22Rv1 (cell line): ENCODE data around the gene GRIK1.

Experiments
- H3K27ac ChIP-seq: fragments of 450-650 bp; 2 replicates; pipeline ENCODE4 v1.5.1; 2017
- ZFX ChIP-seq: fragments of 450-650 bp; IDR thresholded peaks from 2 replicates; pipeline ENCODE4 v1.6.1; 2017; ENCODE audit warnings: antibody characterized with exemption, borderline replicate concordance
- TF ChIP-seq, protein P1 (sequence below): fragments of 450-650 bp; IDR thresholded peaks from 2 replicates; pipeline ENCODE4 v1.5.1; 2017; ENCODE audit warnings: mild to moderate bottlenecking

Gene GRIK1

DNA sequence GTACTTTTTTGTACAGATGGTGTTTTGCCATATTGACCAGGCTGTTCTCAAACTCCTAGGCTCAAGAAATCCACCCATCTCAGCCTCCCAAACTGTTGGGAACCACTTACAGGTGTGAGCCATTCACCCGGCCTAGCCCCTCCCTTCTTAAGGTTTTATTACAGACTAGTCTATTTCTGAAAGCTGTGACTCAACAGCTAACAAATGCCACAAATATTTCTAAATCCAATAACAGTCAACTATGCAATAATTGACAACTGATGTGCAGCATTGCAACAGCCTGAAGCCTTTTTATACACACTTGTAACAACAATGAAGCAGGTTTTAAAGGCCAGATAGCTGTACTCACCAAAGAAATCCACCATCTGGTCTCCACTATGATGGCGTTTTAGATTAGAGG is 51.4 kb downstream of the GRIK1 start:
- no peak overlapping the region for H3K27ac ChIP-seq
- TF ChIP-seq ZFX, result no peak
- TF ChIP-seq, protein P1, sequence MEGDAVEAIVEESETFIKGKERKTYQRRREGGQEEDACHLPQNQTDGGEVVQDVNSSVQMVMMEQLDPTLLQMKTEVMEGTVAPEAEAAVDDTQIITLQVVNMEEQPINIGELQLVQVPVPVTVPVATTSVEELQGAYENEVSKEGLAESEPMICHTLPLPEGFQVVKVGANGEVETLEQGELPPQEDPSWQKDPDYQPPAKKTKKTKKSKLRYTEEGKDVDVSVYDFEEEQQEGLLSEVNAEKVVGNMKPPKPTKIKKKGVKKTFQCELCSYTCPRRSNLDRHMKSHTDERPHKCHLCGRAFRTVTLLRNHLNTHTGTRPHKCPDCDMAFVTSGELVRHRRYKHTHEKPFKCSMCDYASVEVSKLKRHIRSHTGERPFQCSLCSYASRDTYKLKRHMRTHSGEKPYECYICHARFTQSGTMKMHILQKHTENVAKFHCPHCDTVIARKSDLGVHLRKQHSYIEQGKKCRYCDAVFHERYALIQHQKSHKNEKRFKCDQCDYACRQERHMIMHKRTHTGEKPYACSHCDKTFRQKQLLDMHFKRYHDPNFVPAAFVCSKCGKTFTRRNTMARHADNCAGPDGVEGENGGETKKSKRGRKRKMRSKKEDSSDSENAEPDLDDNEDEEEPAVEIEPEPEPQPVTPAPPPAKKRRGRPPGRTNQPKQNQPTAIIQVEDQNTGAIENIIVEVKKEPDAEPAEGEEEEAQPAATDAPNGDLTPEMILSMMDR, result no peak

DNA sequence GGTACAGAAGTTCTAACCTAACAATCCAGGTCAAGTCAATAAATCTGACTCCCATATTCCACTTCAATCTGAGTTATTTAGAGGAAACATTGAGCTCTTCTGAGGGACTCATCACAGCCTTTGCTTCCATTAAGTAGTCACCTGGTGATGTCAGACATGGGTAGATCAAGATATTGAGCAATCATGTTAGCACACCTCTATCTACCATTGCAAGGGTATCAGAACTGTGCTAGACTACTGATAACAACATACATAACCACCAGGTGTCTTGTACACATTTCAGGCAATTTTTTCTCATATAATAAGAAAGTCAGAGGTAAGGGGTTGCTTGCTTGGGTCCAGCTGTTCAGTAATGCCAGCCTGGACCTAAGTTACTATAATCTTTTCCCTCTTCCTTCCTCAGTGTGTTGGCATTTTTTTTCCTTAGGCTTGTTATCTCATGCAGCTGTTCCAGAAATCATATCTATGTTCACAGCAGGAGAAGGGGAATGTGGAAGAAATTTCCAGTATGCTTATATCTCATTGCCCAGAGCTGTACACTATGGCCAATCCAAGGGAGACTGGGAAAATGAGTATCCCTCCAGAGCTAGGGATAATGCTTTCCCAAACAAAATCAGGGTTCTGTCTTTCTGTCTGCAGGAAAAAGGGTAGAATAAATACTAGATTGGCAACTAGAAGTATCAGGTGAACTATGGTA is 52.3 kb downstream of the GRIK1 start:
- no peak for TF ChIP-seq ZFX
- TF ChIP-seq, protein P1, result no peak
- H3K27ac ChIP-seq, result no peak overlapping the region

DNA sequence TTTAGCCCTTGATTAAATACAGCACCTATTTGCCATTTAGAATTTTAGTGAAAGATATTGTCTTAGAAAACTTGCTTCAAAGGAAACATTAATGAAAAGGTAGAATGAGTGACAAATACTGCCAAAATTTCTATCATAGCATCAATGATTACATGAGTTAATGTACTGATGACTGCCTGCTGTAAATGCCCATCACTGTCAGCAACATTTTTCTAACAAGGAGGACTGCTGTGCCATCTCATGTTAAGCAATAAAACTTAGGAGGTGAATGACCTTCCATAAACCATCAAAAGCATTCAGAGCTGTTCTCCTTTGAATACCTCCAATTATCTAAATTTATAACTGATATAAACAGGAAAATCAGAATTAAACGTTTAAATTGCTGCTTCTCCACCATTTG is 54.3 kb downstream of the GRIK1 start:
- H3K27ac ChIP-seq, result no peak overlapping the region
- TF ChIP-seq ZFX, result no peak
- TF ChIP-seq, protein P1, result no peak

- no peak for TF ChIP-seq ZFX
- TF ChIP-seq, protein P1, result no peak
- no peak overlapping the region for H3K27ac ChIP-seq
These were observed 63.9 kb downstream of the GRIK1 start for GRCh38 chr21:29875873-29876272.

DNA sequence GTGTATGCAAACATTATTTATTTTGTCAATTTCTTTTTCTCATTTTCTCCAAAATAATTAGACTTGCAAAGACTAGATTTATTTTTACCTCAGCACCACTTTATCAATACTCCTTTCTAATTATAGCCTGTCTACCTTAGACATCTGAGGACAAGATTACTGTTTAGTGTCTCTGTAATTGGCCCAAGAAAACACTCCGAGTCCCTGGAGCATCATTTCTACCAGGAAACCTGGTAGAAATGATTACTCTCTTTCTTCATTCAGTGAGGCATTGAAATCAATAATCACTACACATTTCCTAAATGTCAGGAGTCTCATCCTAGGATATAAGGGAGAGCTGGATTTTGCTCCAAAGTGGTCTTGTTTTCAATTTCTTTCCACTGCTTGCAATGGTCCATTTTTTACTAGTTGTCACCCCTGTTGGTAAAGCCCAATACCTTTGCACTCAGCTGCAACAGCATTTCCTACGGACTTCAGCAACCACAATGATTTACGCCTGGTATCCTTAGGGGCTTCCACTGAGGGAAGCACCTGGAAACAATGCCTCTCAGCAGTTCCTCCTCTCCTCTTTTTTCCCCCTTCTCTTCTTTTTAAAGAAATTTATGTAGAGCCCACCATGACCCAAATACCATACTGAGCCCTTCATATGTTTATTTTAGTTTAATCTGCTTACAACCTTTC is 64.6 kb downstream of the GRIK1 start:
- TF ChIP-seq, protein P1, result no peak
- TF ChIP-seq ZFX, result no peak
- no peak overlapping the region for H3K27ac ChIP-seq

DNA sequence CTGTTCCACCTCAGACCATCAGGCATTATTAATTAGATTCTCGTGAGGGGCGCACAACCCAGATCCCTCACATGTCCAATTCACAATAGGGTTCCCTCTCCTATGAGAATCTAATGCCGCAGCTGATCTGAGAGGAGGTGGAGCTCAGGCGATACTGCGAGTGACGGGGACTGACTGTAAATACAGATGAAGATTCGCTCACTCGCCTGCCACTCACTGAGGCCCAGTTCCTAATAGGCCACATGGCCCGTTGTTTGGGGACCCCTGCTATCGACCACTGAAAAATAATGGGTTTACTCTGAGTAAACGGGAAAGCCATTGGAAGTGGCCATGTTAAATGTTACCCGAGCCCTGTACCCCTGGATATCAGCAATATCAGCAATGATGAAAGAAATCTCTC is 65.9 kb downstream of the GRIK1 start:
- TF ChIP-seq ZFX, result no peak
- TF ChIP-seq, protein P1, result no peak
- no peak overlapping the region for H3K27ac ChIP-seq

GRCh38 chr21:29870814-29871213 is 69.0 kb downstream of the GRIK1 start:
- TF ChIP-seq, protein P1, result no peak
- TF ChIP-seq ZFX, result no peak
- H3K27ac ChIP-seq, result no peak overlapping the region
